ENCODE measurements around the gene PTPRS.
"Not testable (repeated sequence)": the region's sequence is repeated elsewhere in the genome, so short reads cannot be mapped to it uniquely, and the experiment has no call there.

Gene PTPRS

GRCh38 chr19:5340637-5341447, at the start of gene PTPRS:
Gene PTPRS (minus strand): TSS chr19:5340812. CDS start chr19:5286140, 54,672 bp downstream.
- peak; percentile 57 for DNase-seq

GRCh38 chr19:5389353-5389752, 48.7 kb upstream of the PTPRS start:
- no peak for DNase-seq

DNA sequence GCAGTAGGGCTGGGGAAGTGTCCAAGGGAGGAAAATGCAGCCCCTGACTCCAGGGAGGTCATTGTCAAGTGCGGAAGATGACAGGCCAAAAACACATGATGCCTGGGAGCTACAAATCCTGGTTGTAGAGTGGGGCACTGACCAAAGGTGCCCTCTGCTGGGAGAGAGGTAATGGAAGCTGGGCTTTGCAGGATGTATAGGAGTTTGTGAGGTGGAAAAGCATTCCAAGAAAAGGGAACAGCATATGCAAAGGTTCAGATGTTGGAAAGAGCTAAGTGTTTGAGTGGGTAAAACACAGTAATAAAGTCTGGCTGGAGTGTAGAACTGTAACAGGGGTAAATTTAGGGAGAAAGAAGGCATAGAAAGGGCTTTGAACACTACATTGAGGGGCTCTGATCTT, 46.9 kb upstream of the PTPRS start:
- no peak for DNase-seq

GRCh38 chr19:5386841-5387240, 46.2 kb upstream of the PTPRS start:
- DNase-seq = no peak

GRCh38 chr19:5381197-5381596, 40.6 kb upstream of the PTPRS start:
- not testable (repeated sequence) for DNase-seq

DNA sequence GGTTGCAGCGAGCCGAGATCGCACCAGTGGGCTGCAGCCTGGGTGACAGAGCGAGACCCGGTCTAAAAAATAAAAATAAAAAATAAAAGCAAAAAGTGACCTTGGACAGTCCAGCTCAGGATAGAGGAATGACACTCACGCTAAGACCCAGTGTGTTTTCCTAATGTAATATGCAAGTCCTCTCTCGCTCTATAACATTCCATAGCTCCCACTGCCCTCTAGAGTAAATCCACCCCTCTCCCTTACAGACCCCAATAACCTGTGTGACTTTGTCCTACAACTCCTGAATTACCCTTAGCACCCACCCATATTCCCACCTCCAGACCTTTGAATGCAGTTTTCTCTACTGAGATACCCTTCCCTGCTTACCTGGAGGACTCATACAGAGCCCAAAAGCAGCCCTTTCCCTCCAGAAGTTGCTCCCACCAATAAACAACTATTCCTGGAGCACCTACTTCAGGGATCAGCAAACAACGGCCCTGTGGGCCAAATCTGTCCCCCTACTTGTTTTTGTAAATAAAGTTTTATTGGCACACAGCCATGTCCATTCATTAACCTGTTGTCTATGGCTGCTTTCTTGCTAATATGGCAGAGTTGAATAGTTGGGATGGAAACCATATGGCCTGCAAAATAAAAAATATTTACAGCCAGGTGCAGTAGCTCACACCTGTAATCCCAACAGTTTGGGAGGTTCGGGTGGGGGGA, 39.8 kb upstream of the PTPRS start:
- no peak for DNase-seq

DNA sequence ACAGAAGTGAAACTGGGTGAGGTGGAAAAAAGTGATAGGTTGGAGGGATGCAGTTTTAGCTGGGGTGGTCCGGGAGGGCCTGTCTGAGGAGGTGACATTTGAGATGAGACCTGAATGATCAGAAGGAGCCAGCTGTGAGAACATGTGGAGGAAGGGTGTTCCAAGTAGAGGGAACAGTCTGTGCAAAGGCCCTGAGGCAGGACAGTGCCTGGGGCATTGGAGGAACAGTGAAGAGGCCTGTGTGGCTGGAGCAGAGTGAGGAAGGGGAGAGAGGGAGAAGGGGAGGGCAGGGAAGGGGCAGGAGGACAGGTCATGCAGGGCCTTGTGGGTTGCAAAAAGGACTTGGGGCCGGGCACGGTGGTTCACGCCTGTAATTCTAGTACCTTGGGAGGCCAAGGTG, 36.3 kb upstream of the PTPRS start:
- DNase-seq = no peak

- no peak for DNase-seq
These were observed 32.1 kb upstream of the PTPRS start for GRCh38 chr19:5372572-5373200.

DNA sequence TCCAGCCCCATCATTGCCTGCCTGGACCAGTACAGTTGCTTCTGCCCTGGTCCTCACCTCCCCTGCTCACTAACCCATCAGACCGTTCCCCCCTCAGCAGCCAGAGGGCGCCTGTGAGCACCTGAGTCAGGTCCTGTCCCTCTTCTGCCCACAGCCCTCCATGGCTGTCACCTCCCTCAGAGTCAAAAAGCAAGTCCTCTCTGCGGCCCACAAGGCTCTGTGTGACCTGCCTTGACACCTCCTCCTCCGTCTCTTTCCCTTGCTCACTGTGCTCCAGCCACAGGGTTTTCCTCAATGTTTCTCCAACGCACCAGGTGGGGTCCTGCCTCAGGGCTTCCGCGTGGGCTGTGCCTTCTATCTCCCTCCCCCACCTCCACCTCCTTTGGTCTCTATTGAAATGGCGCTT, 29.4 kb upstream of the PTPRS start:
- DNase-seq = no peak

GRCh38 chr19:5369304-5369703, 28.7 kb upstream of the PTPRS start:
- no peak for DNase-seq

GRCh38 chr19:5367530-5368133, 27.0 kb upstream of the PTPRS start:
- DNase-seq = no peak

- no peak for DNase-seq
These were observed 25.3 kb upstream of the PTPRS start for GRCh38 chr19:5365905-5366304.

- no peak for DNase-seq
These were observed 24.1 kb upstream of the PTPRS start for GRCh38 chr19:5364674-5365073.

DNA sequence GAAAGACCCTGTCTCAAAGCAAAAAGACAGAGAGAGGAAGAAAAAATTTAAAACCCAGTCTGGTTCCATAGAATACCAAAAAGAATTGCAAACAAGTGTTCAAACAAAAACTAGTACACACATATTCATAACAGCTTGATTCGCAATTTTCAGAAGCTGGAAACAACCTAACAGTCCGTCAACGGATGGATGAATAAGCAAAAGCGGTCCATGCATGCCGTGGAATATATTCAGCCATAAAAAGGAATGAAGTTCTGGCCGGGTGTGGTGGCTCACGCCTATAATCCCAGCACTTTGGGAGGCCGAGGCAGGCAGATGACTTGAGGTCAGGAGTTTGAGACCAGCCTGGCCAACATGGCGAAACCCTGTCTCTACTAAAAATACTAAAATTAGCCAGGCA, 21.2 kb upstream of the PTPRS start:
- DNase-seq = not testable (repeated sequence)

DNA sequence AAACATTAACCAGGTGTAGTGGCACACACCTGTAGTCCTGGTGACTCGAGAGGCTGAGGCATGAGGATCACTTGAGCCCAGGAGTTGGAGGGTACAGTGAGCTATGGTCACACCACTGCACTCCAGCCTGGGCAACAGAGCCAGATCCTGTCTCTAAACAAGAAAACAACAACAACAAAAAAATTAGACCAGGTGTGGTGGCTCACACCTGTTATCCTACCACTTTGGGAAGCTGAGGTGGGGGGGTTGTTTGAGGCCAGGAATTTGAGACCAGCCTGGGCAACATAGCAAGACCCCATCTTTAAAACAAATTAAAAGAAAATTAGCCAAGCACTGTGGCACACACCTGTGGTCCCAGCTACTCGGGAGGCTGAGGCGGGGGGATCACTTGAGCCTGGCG, 20.8 kb upstream of the PTPRS start:
- no peak for DNase-seq

- DNase-seq = no peak
These were observed 19.6 kb upstream of the PTPRS start for GRCh38 chr19:5360003-5360780.

- no peak for DNase-seq
These were observed 17.7 kb upstream of the PTPRS start for GRCh38 chr19:5358173-5358800.

GRCh38 chr19:5357584-5357983, 17.0 kb upstream of the PTPRS start:
- DNase-seq = no peak

DNA sequence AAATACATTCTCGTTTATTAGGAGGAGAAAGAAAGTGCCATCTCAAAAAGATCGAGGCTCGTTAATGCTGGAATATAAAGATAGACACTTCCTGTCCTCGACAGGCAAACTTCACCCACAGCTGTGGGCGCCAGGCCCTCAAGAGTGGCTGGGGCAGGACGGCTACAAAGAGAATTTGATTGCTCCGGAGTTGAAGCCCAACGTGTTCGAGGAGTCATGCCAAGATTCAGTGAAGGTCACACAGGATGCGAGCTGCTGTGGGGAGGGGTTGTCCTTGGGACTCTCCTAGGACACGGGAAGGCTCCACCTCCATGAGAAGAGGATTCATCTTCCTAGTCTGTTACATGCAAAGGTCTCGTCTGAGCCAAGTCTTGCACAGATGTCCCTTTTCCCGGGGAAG, 16.3 kb upstream of the PTPRS start:
- no peak for DNase-seq

GRCh38 chr19:5356428-5356827, 15.8 kb upstream of the PTPRS start:
- no peak for DNase-seq

DNA sequence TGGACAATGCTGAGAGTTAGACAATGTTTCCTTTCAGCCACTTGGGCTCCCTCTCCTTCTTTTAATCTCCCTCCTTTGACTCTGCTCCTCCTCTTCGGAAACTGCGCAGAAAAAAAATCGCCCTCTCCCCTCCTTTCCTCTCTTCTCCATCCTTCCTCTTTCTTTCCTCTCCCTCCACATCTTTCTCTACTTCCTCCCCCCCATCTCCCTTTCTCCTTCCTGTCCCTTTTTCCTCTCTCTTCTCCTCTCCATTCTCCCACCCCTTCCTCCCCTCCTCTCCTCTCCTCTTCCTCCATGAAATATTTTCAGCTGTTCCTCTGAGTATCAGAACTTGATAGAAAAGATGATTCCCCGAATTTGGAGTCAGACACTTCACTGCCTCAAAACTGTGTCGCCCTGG, 15.1 kb upstream of the PTPRS start:
- DNase-seq = no peak

DNA sequence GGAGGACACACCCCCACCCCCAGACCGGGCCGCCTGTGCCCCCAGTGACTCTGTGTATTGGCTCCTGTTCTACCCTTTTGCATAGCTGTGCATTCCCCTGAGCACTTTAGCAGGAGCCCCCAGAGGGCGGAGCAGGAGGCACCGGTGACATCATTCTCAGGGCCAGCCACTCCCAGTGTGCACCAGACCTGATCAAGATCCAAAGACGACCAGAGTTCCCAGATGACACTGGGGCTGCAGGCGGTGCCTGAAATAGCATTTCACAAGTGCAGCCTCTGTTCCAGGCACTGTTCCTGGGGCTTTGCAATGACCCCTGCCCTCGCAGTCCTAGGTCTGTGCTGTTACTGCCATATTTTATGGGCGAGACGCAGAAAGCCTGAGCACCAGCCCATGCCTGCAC, 14.5 kb upstream of the PTPRS start:
- no peak for DNase-seq

Data from HCEC 1CT (cell line).